ENCODE data around the gene HRH3.

DNA sequence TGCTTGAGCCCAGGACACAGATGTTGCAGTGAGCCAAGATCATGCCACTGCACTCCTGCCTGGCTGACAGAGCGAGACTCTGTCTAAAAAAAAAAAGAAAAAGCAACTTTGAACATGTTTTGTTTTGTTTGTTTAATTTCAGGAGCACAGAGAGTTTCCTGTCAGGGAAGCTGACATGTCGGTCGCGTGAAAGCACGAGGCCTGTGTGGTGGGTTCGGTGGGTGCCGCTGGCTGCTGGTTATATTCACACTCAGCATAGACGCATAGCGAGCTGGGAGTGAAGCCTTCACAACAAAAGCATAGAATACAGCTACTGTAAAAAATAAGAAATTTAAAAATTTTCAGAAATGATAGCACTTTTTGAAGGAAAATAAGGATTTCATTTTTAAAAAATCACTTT, 22.8 kb downstream of the HRH3 start:
- TF ChIP-seq, protein P1, sequence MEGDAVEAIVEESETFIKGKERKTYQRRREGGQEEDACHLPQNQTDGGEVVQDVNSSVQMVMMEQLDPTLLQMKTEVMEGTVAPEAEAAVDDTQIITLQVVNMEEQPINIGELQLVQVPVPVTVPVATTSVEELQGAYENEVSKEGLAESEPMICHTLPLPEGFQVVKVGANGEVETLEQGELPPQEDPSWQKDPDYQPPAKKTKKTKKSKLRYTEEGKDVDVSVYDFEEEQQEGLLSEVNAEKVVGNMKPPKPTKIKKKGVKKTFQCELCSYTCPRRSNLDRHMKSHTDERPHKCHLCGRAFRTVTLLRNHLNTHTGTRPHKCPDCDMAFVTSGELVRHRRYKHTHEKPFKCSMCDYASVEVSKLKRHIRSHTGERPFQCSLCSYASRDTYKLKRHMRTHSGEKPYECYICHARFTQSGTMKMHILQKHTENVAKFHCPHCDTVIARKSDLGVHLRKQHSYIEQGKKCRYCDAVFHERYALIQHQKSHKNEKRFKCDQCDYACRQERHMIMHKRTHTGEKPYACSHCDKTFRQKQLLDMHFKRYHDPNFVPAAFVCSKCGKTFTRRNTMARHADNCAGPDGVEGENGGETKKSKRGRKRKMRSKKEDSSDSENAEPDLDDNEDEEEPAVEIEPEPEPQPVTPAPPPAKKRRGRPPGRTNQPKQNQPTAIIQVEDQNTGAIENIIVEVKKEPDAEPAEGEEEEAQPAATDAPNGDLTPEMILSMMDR (IDR thresholded peaks at IDR 0.05), result no peak
- no peak for TF ChIP-seq POLR2AphosphoS5 (IDR thresholded peaks at IDR 0.05)
- TF ChIP-seq POLR2A (IDR thresholded peaks at IDR 0.05), result no peak

All from prostate gland (tissue), 2 donors.